Keratinocyte (primary cell): Measurements from ENCODE around the gene CYP26C1.

Experiments
- EZH2 ChIP-seq: IDR thresholded peaks from one replicate; pipeline ENCODE4 v1.6.1; 2012; ENCODE audit warnings: inconsistent platforms, mild to moderate bottlenecking, low read length, moderate library complexity
- TF ChIP-seq, protein P1 (sequence below), 3 experiments: IDR thresholded peaks in 1 of 3; conservative IDR thresholded peaks in 1 of 3; optimal IDR thresholded peaks in 1 of 3; 2 replicates in 2 of 3; 3 replicates in 1 of 3; pipeline versions ENCODE3 to v1.5.1; 2011; ENCODE audit warnings: low read length in 3 of 3, mild to moderate bottlenecking in 3 of 3, moderate library complexity in 2 of 3, control low read depth in 1 of 3, inconsistent platforms in 1 of 3; ENCODE audit not compliant: insufficient read depth in 2 of 3; ENCODE audit errors: extremely low read depth in 1 of 3

DNA sequence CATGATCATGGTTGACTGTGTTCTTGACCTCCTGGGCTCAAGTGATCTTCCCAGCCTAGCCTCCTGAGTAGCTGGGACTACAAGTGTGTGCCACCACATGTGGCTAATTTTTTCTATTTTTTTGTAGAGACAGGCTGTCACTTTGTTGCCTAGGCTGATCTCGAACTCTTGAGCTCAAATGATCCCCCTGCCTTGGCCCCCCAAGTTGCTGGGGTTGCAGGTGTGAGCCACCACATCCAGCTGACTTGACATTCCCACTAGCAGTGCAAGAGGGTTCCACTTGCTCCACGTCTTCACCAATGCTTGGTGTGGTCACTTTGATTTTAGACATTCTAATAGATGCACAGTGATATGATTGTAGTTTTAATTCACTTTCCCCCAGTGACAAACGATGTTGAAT lies 38.2 kb downstream of the CYP26C1 start:
- no peak for TF ChIP-seq EZH2
- TF ChIP-seq, protein P1, sequence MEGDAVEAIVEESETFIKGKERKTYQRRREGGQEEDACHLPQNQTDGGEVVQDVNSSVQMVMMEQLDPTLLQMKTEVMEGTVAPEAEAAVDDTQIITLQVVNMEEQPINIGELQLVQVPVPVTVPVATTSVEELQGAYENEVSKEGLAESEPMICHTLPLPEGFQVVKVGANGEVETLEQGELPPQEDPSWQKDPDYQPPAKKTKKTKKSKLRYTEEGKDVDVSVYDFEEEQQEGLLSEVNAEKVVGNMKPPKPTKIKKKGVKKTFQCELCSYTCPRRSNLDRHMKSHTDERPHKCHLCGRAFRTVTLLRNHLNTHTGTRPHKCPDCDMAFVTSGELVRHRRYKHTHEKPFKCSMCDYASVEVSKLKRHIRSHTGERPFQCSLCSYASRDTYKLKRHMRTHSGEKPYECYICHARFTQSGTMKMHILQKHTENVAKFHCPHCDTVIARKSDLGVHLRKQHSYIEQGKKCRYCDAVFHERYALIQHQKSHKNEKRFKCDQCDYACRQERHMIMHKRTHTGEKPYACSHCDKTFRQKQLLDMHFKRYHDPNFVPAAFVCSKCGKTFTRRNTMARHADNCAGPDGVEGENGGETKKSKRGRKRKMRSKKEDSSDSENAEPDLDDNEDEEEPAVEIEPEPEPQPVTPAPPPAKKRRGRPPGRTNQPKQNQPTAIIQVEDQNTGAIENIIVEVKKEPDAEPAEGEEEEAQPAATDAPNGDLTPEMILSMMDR (optimal IDR thresholded peaks at IDR 0.05 in 1 of 3, IDR thresholded peaks at IDR 0.05 in 1 of 3, conservative IDR thresholded peaks at IDR 0.05 in 1 of 3; ENCODE audit: extremely low read depth in 1 of 3, insufficient read depth in 2 of 3, low read length in 3 of 3): no peak
